DMS79 treated with DMSO at 0.1 percent for 48 hours (cell line): Measurements from ENCODE around the gene FBXL16.

ENCODE experiments used
- DNase-seq: peaks from one replicate; lab custom pipeline; 2025; lab: John Stamatoyannopoulos, UW

Gene FBXL16

DNA sequence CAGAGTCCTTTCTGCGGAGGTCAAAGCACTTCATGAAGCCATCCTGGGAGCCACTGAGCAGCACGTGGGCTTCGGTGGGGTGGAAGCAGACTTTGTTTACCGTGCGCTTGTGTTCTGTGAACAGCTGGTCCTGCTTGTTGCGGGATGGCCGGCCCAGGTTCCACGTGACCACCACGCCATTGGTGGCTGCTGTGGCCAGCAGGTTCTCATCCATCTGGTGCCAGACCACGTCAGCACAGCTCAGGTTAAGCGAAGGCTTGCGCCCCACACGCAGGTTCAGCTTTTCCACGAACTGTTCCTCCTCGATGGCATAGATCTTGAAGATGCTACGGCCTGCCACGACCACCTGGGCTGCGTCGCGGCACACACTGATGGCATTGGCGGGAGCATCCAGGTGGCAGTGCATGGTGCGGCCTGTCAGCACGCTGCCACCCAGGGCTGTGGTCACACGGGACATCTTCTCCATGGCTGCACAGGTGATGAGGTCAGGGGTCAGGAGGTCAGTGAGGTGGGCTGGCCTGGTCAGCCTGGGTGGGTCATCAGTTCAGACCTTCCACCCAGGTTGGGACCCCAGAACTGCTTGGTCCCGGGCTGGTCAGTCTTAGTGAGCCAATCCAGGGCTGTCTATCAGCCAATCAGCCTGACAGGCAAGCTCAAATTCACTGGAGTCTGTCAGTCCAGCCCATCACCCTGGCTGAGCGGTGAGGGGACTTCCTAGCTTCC, 16.3 kb downstream of the FBXL16 start:
- DNase-seq, result no peak

DNA sequence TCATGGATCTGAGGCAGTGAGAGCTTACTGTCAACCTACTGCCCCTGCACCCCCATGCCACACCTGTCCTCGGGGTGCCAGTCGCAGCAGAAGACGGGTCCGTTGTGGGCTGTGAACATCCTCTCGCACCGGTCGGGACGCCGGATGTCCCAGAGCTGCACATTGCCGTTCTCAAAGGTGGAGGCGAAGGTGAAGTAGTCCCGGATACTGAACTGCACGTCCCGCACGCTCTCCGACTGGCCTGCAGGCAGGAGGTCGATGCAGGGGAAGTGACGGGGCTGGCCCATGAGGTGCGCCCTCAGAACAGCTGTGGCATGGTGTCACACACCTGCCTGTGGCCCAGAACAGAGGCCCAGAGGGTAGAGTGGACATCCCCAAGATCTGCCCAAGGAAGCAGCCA, 18.1 kb downstream of the FBXL16 start:
- DNase-seq, result no peak

DNA sequence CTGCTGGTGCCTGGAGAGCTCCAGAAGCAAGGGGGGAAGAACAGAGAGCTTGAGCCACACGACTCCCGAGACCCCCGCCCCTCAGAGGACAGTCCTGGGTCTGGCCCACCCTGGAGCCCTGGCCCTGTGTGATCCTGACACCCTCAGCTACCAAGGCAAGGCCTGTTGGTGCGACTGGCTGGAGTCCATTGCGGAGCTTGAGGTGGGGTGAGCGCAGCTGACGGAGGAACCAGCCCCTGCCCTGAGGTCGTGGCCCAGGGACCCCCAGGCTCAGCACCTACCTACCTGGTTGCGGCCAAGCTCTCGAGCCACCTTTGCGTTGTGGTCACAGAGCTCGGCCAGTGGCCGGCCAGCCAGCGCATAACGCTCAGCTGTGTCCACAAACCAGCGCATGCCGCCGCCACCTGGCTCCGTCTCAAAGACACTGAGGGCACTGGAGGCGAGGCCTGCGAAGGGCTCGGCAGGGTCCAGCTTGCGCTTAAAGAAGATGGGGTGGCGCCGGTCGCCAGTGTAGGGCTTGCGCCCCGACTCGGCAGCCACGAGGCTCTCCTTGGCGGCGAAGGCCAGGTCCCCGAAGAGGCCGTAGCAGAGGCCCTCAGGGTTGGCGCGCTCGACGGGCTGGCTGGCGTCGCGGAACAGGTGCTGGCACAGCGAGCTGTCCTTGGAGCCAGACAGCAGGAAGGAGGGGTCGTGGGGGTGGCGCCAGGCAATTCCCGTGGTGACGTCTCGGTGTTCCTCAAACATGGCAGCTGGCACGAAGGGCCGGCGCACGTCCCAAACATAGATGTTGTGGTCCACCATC, 18.9 kb downstream of the FBXL16 start:
- DNase-seq, result no peak

DNA sequence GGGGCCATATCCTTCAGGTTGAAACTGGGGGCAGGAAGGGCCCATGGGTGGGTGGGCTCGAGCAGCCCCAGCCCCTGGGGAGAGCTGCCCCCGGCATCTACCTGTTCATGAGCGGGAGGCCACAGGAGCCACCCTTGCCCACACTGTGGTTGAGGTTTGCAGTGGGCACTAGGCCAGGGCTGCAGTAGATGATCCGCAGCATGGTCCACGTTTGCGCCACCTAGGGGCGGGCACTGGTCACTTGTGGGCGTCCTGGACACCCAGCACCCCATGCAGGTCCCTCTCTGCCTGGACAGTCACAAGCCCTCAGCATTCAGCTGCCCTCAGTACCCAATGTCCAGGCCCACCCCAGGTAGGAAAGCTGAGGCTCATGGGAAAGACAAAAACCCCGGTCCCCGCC, 19.6 kb downstream of the FBXL16 start:
- DNase-seq, result no peak

DNA sequence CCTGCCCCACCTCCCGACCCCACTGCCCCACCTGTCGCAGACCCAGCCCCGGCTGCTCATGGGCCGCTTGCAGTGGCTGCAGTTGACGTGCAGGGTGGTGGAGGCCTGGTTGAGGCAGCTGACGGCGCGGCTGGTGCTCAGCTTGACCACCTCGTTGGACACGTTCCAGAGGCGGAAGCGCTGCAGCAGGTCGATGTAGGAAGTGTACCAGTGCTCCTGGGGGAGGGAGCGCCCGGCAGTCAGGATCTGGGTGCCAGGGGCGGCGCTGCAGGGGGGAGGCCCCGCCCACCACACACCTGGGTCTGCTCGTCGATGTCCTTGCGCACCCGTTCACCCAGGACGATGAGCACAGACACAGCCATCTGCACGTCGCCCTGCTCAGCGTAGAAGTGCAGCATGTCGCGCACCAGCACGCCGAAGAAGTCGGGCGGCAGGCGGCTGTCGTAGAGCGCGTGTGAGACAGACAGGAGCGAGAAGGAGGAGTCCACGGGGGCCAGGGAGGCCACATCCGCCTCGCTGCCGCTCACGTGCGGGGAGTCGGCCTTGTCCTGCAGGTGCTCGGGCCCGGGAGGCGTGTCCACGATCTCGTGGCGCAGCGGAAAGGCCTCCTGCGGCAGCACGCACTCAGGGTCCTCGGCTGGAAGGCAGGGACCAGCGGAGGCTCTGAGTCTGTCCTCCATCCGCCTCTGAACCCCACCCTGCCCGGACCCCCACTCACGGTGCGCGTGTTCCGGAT, 20.5 kb downstream of the FBXL16 start:
- peak; percentile 52 for DNase-seq

DNA sequence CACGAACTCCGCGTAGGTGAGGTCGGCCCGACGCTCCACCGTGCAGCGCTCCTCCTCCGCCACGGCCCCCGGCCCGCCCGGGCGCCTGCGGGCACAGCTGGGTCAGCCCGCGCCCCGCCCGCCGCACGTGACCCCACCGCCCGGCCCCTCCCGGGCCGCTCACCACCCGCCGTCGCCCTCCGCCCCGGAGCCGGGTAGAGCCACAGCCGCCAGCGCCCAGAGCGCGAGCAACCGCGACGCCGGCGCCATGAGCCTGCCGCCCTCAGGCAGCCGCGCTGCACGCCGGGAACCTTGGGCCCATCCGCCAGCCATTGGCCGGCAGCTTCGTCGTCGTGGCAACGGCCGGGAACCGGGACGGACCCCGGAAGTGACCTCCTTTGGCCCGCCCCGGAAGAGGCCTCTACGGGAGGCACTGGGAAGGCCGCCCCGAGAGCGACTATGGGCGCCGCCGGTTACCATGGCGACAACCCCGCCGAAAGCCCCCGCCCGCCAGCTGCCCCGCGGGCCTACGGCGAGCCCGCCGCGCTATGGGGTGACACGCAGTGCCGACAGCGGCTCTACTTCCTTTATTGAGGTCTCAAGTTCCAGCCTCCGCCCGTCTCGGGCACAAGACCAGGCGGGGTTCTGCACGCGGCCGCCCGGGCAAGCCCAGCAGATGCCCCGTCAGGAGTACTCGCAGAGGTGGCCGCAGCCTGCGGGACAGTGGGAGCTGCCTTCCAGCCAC, 21.4 kb downstream of the FBXL16 start, which contains the start of gene JMJD8:
TSS of gene JMJD8 (minus strand) at position 264 of the 724 bp plus-strand sequence. CDS start at position 249, 15 bp downstream.
- peak; percentile 86 for DNase-seq

DNA sequence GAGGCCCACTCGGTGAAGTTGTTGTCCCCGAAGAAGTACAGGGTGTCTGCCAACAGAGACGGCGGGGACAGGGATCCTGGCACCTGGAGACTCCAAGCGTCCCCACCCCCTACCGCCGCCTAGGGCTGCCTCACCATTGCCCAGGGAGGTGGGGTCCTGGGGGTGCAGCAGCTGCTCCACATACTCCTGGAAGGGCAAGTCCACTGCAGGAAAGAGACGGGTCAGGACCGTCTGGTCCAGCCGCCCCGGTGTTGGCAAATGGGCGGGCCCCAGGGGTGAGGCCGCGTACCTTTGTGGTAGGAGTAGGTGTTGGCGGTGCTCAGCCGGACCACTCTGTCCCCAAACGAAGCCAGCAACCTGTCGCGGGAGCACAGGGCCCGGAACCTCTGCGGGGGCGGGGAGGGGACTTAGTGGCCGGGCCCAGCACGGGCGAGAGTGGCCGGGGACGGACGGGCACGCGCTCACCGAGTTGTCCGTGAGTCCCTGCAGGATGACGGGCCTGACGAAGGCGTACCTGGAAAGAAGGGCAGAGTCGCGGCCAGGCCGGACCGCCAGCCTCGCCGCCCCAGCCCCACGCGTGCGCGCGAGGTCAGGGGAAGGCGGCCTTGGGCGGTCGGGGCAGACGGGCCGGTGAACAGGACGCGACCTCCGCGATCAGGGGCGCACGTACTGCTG, 22.1 kb downstream of the FBXL16 start:
- DNase-seq, result no peak

DNA sequence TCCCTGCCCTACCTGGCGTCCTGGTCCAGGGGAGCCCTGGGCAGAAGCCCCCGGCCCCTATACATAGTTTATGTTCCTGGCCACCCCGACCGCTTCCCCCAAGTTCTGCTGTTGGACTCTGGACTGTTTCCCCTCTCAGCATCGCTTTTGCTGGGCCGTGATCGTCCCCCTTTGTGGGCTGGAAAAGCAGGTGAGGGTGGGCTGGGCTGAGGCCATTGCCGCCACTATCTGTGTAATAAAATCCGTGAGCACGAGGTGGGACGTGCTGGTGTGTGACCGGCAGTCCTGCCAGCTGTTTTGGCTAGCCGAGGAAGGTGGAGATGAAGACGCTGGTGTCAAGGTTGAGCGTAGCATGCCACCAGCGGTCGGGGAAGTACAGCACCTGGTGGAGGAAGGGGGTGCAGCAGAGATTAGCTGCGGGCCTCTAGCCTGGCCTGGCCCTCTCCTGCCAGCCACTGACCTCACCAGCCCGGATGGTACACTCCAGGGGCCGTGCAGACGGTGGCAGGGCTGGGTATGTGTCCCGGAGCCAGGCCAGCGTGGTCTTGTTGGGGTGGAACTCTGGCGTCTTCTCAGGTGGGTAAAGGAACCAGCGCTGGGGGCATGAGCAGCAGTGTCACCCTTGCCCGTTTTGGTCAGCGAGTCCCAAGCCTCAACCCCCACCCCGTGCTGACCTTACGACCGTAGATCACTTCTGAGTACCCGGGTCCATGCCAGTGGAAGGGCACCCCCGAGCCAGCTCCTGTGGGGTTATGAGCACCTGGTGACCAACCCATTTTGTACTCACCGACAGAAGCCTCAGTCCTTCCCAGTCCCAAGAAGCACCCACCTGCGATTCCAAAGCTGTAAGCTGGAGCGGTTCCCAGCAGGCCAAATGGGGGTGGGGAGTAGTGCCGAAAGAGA, 22.9 kb downstream of the FBXL16 start:
- no peak for DNase-seq

DNA sequence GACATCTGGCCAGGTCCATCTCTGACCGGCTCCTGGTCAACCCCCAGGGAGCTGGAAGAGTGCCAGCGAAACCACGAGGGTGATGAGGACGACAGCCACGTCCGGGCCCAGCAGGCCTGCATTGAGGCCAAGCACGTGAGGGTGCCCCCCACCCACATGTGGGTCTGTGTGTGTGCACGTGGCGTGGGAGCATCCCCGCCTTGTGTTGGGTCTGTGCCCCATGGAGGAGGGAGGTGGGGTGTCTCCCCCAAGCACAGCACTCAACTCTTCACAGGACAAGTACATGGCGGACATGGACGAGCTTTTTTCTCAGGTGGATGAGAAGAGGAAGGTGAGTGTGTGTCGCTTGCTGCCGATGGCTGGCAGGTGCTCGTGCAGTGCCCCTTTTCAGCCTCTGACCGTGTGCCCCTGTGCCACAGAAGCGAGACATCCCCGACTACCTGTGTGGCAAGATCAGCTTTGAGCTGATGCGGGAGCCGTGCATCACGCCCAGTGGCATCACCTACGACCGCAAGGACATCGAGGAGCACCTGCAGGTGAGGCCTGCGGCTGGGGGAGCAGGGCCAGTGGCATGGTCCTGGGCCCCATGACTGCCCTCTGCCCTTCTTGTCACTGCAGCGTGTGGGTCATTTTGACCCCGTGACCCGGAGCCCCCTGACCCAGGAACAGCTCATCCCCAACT, 23.7 kb downstream of the FBXL16 start:
- DNase-seq, result no peak

DNA sequence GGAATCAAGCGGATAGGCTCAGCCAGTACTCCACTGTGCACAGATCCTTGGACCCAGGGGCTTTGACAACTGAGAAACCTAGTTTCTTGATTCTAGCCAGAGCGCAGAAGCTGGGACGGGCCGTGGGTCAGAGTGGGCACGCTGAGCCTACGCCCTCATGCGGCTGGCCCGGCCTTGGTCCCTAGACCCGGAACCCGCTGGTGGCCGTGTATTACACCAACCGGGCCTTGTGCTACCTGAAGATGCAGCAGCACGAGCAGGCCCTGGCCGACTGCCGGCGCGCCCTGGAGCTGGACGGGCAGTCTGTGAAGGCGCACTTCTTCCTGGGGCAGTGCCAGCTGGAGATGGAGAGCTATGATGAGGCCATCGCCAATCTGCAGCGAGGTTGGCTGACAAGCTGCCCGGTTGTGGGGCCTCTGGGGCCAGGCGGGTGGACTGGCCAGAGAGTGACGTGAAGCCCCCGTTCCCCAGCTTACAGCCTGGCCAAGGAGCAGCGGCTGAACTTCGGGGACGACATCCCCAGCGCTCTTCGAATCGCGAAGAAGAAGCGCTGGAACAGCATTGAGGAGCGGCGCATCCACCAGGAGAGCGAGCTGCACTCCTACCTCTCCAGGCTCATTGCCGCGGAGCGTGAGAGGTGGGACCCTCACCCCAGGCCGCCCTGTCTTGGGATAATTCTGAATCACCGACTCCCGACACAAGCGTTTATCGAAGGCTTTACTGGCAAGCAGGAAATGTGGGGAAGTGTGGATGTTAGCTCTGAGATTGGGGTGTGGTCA, 24.4 kb downstream of the FBXL16 start:
- DNase-seq, result no peak

DNA sequence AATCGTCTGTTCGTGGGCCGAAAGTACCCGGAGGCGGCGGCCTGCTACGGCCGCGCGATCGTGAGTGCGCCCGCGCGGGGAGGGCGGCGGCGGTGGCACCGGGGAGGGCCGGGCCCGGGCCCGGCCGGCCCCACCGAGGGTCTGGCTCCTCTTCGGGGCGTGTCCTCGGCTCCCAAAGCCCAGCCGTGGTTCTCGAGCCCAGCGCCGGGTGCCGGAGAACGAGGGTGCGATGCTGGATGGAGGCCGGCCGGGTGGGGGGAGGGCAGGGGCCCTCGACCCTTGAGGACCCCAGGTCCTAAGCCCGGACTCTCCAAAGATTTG, 25.0 kb downstream of the FBXL16 start:
- no peak for DNase-seq

DNA sequence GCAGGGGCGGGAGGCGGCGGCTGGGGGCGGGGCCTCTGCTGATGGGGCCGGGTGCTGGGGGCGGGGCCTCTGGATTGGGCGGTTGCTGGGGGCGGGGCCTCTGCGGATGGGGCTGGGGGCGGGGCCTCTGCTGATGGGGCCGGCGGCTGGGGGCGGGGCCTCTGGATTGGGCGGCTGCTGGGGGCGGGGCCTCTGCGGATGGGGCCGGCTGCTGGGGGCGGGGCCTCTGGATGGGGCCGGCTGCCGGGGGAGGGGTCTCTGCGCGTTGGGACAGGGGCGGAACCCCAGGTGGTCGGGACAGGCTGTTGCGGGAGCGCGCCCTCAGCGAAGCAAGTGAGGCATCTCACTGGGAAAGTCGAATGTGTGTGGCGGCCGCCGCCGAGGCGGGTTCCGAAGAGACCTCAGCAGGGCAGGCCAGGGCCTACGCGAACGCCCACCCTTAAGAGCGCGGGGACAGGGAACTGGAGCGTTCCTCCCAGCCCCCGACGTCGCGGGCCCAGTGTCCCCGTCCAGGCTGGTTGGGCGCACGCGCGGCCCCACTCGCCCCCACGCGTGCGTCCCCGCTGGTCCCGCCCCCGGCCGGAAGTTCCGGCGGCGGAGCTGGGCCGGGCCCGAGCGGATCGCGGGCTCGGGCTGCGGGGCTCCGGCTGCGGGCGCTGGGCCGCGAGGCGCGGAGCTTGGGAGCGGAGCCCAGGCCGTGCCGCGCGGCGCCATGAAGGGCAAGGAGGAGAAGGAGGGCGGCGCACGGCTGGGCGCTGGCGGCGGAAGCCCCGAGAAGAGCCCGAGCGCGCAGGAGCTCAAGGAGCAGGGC, 25.6 kb downstream of the FBXL16 start, which contains the start of gene STUB1:
TSS of gene STUB1 (plus strand) at position 597 of the 811 bp plus-strand sequence. CDS start at position 713, 116 bp downstream.
- DNase-seq, result no peak

DNA sequence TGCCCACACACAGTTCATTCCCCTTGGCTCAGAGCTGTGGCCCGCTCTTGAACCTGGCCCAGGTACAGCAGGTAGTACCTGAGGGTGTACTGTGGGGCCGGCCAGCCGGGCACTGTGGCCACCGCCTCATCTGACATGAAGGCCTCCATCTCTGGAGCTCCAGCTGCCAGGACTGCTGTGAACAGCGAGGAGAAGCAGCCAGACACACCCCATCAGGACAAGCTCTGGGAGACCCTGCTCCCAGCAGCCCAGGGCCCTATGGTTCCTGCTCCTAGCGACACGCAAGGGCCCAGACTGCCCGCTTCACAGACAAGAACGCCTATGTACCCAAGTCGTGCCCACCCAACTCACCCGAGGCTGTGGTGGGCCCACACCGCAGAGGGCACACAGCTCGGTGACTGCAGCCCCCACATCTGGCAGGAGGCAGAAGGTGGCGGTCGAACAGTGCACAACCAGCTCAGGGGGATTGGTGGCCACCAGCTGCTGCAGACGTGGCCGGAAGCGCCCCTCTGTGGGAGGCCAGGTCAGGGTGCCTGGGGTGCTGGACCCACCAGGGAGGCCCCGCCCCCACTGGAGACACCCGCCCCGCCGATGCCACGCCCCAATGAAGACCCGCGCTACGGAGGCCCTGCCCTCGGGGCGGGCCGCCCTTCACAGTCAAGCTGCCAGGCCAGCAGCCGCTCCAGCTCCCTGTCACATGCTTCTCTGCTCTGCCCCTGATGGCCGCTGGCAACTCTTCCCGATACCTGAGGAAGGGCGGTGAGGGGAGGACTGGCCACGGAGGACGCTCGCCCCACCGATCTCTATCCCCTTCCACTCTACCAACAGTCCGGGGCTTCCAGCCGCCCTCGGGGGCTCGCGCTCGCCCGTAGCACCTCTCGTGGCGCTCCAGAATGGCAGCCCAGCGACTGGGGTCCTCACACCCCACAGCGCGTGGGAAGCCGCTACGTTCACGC, 26.5 kb downstream of the FBXL16 start:
- no peak for DNase-seq

DNA sequence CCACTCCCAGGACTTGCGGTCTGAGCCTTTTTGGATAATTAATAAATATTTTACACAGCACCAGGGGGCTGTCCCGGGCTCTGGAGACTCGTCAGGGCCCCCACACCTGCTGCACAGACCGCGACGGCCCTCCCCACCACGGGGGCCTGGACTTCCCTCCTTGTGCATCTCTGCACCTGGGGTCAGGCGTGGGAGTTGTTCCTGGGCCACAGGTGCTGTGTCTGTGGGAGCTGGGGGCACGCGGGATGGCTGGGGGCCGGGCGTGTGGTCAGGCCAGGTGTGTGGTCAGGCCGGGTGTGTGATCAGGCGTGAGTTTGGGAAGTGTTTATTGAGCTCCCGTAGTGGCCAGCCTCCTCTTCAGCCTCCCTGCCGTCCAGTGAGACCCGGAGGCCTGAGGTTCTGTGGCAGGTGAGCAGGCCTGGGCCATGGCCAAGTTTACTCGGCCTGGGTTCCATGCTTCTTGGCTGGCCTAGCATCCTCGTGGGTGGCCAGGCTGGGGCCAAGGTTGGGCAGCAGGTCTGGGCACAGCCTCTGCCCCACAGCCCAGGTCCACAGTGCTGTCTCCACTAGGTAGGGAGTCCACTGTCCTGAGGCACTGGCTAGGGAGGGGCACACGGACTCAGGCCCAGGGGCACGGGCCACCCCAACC, 27.3 kb downstream of the FBXL16 start:
- DNase-seq, result no peak

DNA sequence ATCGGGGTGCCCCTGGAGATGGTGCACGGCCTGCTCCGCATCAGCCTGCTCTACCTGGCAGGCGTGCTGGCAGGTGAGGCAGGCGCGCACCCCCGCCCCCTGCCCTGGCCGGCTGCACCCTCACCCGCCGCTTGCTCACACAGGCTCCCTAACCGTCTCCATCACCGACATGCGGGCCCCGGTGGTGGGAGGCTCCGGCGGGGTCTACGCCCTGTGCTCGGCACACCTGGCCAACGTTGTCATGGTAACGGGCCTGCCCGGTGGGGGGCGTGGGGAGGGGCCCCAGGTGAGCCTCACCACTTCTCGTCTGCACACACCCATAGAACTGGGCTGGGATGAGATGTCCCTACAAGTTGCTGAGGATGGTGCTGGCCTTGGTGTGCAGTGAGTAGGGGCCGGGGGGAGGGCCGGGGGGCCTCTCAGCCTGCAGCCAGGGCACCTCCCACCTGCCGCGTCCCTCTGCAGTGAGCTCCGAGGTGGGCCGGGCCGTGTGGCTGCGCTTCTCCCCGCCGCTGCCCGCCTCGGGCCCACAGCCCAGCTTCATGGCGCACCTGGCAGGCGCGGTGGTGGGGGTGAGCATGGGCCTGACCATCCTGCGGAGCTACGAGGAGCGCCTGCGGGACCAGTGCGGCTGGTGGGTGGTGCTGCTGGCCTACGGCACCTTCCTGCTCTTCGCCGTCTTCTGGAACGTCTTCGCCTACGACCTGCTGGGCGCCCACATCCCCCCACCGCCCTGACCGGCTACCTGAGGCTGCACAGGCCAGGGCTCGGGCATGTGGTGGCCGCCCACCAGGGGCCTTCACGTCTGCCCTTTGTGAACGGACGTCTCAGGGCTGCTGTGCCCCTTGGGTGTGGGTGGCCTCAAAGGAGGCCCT, 28.0 kb downstream of the FBXL16 start:
- peak; percentile 57 for DNase-seq
